NCI-H524 treated with DMSO at 0.1 percent for 48 hours (cell line): Measurements from ENCODE around the gene PCDH1.

ENCODE experiments used
- DNase-seq: peaks from one replicate; lab custom pipeline; 2025; lab: John Stamatoyannopoulos, UW

Gene PCDH1

GRCh38 chr5:141807732-141808131 is 70.5 kb downstream of the PCDH1 start:
- no peak for DNase-seq

GRCh38 chr5:141807329-141807728 is 70.9 kb downstream of the PCDH1 start:
- DNase-seq: no peak

- DNase-seq: no peak
Observed at GRCh38 chr5:141806626-141807025, 71.6 kb downstream of the PCDH1 start.

GRCh38 chr5:141805874-141806595 is 72.2 kb downstream of the PCDH1 start:
- no peak for DNase-seq

GRCh38 chr5:141804475-141804874 is 73.7 kb downstream of the PCDH1 start:
- no peak for DNase-seq
